IMR-90 (cell line): Measurements from ENCODE around the gene PTPN5.

Source experiments
- BHLHE40 ChIP-seq: fragments of 150-350 bp; IDR thresholded peaks from 2 replicates; pipeline ENCODE4 v1.6.1; 2016; ENCODE audit warnings: mild to moderate bottlenecking, low read depth, low read length
- CEBPB ChIP-seq: IDR thresholded peaks from 2 replicates; pipeline ENCODE4 v1.6.1; 2012; ENCODE audit warnings: low read depth, low read length, improper control_type of control experiment
- CHD1 ChIP-seq: IDR thresholded peaks from 2 replicates; pipeline ENCODE4 v1.6.1; 2012; ENCODE audit warnings: low read depth, low read length, improper control_type of control experiment
- MAZ ChIP-seq: IDR thresholded peaks from 2 replicates; pipeline ENCODE4 v1.6.1; 2012; ENCODE audit warnings: low read depth, mild to moderate bottlenecking, low read length, improper control_type of control experiment, moderate library complexity, borderline replicate concordance
- MXI1 ChIP-seq: IDR thresholded peaks from 2 replicates; pipeline ENCODE4 v1.6.1; 2012; ENCODE audit warnings: low read depth, mild to moderate bottlenecking, low read length, moderate library complexity, borderline replicate concordance
- POLR2A ChIP-seq: IDR thresholded peaks from 2 replicates; pipeline ENCODE4 v1.6.1; 2012; ENCODE audit warnings: mild to moderate bottlenecking, low read depth, low read length
- RAD21 ChIP-seq: IDR thresholded peaks from 2 replicates; pipeline ENCODE4 v1.6.1; 2012; ENCODE audit warnings: low read length, improper control_type of control experiment
- RFX5 ChIP-seq: IDR thresholded peaks from 2 replicates; pipeline ENCODE4 v1.8.0; 2012; ENCODE audit warnings: low read depth, mild to moderate bottlenecking, low read length, moderate library complexity
- TF ChIP-seq, protein P1 (sequence below): conservative IDR thresholded peaks from 2 replicates; pipeline ENCODE4 v1.5.1; 2012; ENCODE audit warnings: mild to moderate bottlenecking, low read depth, low read length, improper control_type of control experiment

DNA sequence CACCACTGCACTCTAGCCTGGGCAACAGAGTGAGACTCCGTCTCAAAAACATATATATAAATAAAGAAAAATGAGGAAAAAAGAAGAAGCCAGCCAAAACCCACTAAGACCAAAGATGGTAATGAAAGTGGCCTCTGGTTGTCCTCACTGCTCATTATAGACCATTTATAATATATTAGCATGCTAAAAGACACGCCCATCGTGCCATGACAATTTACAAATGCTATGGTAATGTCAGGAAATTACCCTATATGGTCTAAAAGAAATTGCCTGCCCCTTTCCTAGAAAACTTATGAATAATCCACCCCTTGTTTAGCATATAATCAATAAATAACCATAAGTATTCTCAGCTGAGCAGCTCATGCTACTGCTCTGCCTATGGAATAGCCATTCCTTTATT is 109.1 kb downstream of the PTPN5 start:
- TF ChIP-seq RFX5, result no peak
- TF ChIP-seq, protein P1, sequence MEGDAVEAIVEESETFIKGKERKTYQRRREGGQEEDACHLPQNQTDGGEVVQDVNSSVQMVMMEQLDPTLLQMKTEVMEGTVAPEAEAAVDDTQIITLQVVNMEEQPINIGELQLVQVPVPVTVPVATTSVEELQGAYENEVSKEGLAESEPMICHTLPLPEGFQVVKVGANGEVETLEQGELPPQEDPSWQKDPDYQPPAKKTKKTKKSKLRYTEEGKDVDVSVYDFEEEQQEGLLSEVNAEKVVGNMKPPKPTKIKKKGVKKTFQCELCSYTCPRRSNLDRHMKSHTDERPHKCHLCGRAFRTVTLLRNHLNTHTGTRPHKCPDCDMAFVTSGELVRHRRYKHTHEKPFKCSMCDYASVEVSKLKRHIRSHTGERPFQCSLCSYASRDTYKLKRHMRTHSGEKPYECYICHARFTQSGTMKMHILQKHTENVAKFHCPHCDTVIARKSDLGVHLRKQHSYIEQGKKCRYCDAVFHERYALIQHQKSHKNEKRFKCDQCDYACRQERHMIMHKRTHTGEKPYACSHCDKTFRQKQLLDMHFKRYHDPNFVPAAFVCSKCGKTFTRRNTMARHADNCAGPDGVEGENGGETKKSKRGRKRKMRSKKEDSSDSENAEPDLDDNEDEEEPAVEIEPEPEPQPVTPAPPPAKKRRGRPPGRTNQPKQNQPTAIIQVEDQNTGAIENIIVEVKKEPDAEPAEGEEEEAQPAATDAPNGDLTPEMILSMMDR, result no peak
- no peak for TF ChIP-seq RAD21
- no peak for TF ChIP-seq POLR2A
- TF ChIP-seq CEBPB, result no peak
- no peak for TF ChIP-seq CHD1
- no peak for TF ChIP-seq MXI1
- TF ChIP-seq MAZ, result no peak
- no peak for TF ChIP-seq BHLHE40
